Measurements from ENCODE around the gene WDR90.

Gene WDR90

DNA sequence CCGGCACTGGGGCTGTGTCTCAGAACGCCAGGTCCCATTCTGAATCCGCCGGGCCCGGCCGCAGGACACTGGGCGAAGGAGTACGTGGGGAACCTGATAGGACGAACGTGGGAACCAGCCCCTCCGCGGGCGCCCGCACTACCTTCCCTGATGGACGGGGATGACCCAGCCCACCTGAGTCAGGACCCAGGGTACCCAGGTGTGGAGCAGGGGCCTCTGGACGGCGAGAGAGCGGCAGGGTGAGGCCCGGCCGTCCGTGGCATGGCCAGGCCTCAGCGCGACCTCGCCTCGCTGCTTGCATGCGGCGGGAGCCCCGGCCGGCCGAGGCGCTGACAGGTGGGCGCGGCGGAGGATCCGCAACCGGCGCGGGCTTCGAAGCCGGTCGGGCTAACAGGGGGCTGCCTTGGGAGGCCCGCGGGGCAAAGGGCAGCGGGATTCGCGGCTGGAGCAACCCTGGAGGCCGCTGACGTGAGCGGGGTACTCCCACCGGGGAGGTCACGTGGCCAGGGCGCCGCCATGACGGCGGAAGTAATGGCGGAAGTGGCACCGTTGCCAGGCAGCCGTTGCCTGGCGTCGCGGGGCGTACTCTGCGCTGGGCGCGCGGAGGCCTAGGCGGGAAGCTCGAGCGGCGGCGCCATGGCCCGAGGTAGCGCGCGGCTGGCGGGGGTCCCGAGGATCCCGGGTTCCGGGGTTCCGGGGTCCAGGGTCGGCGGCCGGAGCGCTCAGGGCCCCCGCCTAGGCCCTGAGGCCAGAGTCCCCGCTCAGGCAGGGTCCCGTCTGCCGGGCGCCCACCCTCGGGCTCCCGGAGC is at the start of gene WDR90:
Gene WDR90, plus strand, starts transcription at position 585 of the 809 bp plus-strand sequence. Its CDS starts 52 bp downstream, at position 637.
- peak; percentile 83 to 92 (median 87) for DNase-seq

DNA sequence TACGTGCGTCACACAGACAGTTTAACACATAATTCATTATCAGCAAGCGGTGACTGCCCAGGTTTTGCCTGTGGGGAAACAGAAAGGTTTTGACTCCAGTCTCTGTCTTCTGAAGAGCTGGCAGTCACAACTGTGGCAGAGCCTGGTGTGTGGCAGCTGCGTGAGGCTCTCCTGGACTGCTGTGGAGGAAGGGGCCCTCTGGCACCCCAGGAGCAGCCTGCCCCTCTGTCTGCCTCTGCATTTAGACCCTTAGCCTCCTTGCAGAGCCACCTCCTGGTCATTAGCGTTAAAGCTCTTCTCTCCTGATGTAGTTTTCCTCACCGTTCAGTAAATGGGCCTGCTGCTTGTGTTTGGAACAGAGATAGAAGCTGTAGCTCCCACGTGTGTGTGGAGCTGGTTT is 48.4 kb upstream of the WDR90 start:
- DNase-seq, result no peak

DNA sequence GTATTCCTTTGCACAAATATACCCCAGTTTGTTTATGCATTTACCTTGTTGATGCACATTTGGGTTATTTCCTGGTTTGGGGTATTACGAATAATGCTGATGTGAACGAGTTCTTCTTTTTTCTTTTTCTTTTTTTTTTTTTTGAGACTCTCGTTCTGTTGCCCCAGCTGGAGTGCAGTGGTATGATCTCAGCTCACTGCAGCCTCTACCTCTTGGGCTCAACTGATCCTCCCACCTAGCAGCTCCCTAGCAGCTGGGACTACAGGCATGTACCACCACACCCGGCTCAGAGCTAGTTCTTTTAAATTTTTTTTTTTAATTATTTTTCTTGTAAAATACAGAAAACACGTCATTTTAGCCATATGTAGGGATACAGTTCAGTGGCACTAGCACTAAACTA is 45.2 kb upstream of the WDR90 start:
- no peak for DNase-seq

DNA sequence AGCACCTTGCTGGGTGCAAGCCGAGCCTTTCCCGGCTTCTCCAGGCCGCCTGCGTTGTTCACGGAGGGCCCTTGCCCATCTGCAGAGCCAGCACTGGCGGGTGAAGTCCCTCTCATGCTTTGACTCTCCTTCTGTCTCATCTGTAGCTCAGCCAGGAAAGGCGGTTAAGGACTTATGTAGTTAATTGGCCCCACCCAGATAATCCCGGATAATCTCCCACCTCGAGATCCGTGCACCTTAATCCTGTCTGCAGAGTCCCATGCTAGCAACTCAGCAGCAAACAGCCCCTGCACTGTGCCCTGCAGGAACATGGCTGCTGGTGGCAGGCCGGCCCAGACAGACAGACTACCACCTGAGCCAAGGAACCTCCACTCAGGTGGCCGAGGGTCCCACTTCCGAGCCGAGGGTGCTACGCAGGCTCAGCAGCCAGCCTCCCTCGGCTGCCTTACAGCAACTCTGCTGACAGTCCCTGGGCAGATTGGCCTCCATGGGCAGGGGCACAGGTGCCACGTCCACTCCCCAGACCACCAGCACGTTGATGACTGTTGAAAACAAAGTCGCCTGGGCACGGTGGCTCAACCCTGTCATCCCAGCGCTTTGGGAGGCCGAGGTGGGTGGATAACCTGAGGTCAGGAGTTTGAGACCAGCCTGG is 42.4 kb upstream of the WDR90 start:
- DNase-seq, result no peak

DNA sequence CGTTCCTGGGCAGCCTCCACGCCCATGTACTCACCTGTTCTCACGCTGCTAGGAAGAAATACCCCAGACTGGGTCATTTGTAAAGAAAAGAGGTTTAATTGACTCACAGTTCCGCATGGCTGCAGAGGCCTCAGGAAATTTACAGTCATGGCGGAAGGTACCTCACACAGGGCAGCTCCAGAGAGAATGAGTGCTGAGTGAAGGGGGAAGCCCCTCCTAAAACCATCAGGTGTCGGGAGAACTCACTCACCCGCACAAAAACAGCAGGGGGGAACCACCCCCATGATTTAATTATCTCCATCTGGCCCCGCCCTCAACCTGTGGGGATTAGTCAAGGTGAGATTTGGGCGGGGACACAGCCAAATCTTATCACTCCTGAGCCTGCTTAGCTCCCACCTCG is 41.1 kb upstream of the WDR90 start:
- no peak for DNase-seq

DNA sequence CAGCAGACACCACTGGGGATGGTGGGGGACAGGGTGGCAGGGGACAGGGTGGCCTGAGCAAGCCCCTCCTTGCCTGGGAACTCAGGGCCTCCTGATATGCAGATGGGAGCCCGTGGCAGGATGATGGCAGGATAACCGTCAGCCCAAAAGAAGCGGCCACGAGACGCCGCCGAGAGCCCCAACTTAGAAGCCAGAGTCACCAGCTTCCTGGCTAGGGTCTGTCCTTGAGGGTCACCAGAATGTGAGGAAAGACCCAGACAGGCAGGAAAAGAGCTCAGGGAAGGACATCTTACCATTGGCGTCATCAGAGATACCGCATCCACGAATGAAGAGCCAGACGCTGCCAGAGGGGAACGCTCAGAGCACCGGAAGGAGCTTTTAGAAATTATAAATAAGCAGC is 39.8 kb upstream of the WDR90 start:
- no peak for DNase-seq

DNA sequence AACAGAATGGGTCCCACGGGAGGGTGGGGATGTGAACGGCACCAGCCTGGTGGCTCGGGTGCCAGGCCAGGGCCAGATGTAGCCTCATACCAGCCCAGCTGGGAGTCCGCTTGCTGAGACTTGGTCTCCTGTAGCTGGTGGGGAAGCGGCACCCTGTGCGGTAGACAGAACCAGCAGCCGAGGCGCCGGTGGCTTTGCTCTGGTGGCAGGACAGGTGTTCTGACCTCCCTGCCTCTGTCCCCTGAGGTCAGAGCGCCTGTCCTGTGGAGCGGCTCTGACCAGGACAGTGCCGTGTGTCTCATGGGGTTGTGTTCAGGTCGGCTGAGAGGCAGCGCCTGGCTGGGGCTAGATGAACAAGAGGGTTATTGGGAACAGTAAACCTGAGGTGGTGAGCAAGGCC is 39.2 kb upstream of the WDR90 start:
- no peak for DNase-seq

DNA sequence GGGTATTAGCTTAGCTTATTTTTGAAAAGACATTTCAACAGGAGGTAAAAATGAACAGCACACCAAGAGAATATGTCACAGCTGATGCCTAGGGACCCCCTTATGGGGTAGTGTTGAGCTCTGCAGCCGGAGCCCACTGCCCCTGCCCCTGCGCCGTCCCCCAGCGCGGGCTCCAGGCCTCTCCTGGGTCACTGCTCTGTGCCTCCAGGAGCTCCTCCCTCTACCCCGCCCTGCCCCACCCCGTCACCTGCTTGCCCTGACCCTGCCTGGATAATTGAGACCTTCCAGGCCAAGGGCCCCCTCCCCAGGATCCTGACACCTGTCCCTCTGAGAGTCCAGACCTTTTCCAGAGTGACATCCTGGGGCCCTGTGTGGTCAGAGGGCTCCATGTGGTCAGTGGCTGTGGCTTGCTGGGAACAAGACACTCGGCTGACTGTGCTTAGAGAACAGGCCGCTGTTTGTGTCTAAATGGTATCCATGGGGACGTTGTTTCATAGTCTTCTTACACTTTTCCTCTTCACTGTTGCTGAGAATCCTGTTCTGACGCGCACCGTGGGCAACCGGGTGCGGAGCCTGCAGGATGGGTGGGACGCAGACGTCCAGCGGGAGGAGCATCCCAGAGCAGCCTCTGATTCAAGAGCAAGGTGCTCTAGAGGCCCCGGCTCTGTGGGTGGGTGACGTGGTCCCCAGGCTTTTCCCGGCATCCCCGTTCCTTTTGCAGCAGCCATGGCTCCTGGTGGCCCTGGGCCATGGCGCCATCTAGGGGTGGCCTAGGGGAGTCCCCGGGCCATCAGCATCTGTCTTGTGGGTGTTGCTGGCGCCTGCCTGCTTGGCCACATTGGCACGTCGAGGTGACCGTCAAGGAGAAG is 38.4 kb upstream of the WDR90 start:
- peak in 5 of 6 experiments; percentile 35 to 54 (median 38) for DNase-seq

DNA sequence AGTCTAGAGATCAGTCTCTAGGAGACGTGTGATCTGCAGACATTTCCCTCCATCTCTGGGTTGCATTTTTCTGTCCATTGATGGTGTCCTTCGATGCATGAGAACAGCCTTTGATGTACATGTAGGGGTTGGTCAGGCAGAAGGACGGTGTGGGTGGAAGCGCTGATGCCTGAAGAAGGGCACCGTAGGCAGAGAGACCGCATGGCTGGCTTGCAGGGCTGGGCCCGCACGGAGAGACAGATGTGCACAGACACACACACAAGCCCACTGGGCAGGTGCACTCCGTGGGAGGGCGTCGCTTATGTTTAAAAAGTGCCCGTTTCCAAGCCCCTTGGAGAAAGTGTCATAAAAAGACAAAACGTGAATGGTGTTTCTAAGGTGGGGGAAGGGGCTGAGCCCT is 34.0 kb upstream of the WDR90 start:
- DNase-seq, result no peak

DNA sequence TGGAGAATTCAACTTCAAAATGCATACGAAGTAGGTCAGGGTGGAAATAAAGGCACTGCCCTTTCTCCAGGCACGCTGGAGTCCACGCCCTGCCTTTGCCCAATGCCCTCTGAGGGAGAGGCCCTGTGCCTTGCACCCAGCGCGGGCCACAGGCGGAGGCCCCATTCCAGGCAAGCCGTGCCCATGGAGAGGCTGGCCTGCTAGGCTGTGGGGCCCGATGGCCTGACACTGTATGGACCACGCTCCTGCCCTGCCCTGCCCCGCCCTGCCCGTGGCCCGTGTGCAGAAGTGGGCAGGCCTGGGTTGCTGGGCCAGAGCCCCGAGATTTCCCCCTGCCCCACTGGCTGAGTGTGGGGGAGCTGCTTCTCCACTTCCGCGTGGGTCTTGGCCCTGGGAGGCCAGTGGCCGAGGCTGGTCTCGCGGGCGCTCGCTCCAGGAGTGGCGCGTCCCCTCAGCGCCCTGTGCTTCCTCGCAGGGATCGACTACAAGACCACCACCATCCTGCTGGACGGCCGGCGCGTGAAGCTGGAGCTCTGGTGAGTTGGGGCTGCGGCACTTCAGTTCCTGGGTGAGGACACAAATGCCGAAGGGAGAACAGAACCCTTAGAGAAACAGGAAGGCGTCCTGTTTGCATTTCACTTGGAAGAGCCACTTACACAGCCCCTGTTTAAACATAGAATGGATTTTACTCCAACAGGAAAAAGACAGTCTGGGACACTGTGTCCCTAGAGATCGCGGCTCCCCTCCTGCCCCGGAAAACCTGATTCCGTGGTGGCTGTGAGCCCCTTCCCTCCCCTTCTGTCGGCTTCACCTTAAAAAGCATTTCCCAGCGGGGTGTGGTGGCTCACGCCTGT is 32.2 kb upstream of the WDR90 start:
- no peak for DNase-seq

DNA sequence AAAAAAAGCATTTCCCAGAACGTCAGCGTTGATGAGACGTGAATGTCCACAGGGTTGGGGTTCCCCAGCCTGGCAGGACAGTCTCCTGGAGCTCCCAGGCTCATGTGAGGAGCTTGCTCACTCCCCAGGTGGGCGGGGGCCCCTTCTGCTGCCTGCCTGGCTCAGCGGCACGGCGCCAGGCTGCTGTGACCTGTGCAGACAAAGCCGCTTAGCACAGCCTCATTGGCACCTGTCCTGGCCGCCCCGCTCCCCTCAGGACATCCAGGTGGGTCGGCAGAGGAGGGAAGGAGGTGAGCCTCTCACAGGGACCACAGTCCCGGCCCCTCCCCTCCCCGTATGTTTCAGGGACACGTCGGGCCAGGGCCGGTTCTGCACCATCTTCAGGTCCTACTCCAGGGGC is 31.3 kb upstream of the WDR90 start:
- DNase-seq, result no peak

DNA sequence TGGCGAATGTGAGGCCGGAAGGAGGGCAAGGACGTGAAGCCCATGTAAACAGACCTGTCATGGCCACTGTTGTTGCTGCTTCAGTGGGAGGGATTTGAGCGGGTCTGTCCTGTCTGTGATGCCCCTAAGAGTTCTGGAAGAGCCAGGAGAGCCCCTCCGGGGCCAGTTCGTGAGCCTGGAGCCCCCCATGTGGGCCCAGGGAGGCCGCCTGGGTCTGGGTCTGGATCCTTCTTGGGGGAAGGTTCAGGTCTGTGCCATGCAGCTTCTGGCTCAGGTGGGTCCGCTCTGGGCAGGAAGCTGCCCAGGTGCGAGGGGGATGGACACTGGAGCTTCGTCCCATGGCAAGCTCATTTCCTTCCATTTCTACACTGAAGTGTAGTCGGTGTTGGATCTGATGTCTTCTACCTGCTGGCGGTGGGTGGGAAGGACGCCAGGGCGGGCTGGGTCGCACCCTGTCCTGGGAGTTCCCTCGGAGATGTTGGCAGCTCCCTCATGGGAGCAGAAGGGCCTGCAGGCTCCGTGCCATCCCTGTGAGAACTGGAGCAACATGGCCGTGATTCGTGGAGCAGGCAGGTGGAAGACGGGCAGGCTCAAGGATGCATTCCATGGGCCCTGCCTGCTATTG is 29.6 kb upstream of the WDR90 start:
- no peak for DNase-seq

DNA sequence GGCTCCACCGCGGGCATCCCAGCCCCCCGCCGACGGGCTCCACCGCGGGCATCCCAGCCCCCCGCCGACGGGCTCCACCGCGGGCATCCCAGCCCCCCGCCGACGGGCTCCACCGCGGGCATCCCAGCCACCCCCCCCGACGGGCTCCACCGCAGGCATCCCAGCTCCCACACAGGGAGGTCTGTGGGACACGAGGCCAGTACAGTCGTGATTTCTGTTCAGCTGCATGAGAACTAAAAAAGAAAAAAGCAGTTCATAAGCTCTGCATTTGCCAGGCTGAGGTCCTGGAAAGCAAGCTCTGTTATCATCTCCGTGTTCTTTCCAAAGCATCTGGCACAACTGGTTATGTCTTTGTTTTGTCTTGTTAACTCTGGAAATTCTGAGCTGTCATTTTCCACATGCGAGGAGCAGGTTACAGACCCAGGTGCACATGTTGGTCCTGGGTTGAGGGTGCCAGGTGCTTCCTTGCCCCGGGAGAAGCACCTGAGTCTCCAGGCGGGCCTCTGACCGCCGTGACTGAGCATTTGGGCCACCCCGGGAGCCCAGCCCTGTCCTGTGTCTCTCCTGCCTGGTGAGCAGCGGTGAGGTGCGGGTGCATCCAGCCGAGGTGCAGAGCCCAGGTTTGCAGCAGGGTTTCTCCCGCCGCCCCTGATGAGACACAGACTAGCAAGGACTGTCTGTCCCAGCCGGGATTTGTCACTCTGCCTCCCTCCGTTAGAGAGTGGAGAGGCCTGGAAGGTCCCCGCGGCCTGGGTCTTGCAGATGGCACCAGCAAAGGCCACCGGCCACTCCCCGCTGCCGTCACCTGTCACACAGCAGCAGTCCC is 28.3 kb upstream of the WDR90 start:
- no peak for DNase-seq

DNA sequence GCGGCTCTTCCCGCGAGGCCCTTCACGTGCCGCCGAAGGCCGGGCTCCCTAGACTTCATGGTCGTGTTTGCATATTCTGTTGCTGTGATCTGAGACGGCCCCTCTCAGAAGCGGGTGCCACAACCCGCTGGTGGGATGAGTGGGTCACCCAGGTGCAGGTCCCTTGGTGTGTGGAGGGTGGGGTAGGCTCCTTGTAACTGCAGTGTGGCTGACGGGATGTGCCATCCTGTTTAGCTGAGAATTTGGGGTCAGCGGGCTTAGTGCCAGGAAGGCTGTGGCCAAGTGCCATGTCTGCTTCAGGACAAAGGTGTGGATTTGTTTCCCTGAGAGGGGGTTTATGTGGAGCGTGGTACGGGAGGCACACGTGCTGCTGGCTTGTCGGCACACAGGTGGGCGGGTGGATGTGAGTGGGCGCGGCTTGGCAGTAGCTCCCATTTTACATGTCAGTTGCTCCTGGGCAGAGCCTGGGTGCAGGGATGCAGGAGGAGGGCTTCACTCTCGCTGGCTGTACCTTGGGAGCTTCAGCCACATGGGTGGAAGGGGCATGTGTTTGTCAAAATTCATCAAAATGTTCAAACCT is 27.5 kb upstream of the WDR90 start:
- DNase-seq, result no peak

DNA sequence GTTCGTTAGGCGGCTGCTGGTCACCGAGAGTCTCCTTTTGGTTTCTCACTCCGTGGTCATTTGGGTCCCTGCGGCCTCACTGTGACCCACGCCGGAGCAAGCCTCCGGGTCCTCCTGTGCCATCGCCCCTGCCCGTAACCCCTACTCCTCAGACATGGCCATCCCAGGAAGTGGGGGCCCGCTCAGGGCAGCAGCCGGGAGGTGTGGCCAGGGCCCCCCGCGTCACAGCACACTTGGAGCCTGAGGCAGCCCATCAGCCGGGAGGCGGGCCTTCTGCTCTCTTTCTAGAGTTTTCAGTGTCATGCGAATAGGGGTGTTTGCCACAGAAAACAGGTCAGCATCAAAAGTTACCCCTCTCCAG is 26.3 kb upstream of the WDR90 start:
- no peak for DNase-seq

DNA sequence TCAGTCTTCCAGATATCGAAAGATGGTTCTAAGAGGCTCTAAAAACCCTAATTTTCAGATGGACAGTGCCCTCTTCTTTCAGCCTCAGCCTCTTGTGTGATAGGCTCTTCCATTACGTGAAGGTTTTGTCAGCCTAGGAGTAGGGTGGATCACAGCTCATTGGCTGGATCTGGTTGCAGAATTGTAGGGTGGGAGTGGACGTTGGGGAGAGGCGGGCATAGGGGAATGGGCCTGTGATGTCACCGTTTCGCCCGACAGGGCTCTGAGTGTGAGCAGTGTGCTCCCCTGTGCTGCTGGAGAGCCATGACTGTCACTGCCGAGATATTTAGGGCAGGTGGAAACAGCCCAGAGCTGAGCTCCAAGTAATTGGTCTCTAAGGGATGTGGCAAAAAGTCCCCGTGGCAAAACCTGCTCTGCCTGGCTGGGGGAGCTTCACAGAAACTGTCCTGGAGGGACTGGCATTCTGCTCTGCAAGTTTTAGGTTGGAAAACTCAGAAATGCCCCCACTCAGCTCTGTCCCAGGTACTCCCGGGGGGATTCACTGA is 24.6 kb upstream of the WDR90 start:
- no peak for DNase-seq

DNA sequence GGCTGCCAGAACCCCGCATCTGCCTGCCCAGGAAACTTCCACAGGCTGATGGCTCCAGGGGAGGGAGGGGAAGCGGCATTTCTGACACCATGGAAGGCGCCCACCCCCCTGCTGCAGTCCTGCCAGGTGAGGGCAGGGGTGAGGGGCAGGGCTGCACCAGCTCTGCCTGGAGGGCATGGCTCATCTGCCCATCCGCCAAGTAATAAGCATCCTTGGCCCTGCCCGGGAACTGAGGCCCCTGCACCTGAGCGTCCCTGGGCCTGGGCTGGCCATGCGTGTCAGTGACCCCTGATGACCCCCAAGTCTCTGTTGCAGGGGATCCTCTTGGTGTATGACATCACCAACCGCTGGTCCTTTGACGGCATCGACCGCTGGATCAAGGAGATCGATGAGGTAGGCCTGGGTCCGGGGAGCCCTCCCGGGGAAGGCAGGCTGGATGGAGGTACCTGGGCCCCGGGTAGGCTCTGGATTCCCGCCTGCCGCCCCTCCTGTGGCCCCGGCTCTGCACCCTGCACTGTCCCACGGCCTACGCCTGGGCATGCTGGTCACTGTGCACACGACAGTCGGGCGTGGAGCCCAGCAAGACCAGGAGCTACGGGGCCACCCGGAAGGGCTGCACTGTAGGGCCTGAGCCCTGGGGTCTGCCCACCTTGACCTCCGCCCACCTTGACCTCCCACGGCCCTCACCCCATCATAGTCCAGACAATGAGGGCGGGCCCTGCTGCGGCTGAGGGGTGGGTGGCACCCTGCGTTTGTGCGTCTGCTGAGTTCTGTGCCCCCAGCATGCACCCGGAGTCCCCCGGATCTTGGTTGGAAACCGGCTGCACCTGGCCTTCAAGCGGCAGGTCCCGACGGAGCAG is 23.8 kb upstream of the WDR90 start:
- DNase-seq, result no peak

DNA sequence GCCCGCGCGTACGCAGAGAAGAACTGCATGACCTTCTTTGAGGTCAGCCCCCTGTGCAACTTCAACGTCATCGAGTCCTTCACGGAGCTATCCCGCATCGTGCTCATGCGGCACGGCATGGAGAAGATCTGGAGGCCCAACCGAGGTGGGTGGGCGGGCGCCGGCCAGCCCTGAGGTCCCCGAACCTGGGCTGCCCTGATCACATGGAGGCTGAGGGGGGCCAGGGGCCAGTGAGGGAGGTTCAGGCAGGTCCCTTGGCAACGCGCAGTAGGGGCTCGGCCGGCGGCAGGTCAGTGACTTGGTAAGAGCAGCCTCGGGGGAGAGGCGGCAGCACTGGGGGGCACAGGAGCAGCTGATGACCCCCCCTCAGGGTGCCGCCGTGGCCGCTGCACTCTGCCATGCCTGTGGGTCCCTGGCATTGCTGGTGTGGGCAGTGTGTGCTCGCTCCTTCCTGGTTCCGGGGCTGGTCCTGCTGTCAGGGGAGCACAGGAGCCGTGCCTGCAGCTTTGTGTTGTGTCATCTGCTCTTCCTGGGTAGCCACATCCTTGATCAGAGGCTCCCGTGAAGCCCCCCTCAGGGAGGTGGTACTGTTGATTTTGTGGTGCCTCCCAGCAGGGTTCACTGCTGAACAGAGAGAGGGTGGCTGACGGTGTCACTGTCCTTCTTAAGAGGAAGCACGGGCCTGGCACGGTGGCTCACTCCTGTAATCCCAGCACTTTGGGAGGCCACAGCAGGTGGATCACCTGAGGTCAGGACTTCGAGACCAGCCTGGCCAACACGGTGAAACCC is 23.0 kb upstream of the WDR90 start:
- DNase-seq, result no peak

Measured in stimulated activated naive CD4-positive, alpha-beta T cell (primary cell).